ENCODE data around the gene PRKAG1. TPM values are rescaled to one million over a fixed set of nuclear protein-coding genes. Genes with fewer than 3 reads are reported as not detected.

The PRKAG1 gene
- total and polyA plus RNA-seq, 9 donors: 53.8 to 72.0 (median 60.3) TPM

DNA sequence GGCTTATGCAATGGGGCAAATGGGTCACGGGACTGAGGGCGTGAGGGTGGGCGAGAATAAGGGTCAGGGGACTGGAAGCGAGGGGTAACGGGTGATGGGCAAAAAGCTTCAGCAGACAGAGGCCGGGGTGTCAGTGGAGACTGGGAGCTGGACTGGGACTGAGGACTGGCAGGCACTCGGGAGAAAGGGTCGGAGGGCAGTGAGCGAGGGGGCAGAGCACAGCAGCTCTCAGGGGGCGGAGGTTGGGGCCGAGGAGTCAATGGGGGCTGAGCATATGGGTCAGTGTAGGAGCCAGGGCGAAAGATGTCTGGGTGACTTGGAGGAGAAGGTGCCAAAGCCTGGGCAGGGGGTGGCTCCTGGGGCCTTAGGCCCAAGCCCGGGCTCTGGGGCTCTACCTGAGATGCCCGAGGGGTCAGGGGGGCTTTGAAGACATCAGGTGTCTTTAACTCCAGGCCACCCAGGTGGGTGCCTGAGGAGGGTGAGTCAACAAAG, 21.8 kb upstream of the PRKAG1 start:
- 92% methylated on average over 14 of the region's 14 CpGs for WGBS (ENCODE audit: insufficient coverage)
- H3K4me1 ChIP-seq (ENCODE audit: control insufficient read depth, insufficient read depth, low read length): no peaks in the 10 kb centered on the region

DNA sequence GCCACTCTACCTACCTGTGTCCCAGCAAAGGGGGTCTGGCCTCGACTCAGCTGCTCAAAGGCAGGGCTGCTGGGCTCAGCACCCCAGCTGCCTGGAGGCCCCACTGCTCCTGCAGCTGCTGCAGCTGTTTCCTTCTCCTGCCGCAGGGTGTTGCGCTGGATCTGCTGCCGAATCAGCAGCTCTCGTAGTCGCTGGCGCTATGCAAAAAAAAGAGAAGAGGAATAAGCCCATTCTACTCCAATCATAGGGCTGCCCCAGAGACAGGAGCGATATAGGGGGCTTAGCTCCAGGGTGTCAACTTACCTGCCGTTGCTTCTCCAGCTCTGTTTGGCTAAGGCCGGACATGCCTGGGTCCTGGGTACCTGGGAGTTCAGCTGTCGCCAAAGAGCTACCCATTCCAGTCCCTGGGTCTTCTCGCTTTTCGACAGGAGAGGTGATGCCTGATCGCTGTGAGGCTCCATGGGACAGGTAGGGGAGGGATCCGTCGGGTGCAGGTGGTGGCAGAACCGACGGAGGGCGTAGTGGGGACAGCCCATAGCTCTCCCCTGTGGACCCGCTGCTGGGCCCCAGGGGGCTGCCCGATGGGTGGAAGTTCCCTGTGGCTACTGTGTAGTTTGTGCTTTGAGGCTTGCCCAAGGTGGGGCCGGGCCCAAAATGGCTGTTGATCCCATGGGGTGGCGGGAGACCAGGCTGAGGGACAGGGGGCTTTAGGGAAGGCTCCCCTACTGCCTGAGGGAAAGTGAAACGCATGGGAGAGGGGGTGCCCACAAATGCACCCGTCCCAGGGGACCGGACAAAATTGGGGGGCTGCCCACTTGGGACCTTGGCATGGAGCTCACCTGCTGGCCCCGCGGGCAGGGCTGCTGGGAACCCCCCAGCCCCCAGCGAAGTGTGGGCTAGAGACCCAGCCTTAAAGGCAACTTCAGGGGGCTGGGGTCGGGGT, 21.1 kb upstream of the PRKAG1 start:
- Histone ChIP-seq H3K36me3 (ENCODE audit: control insufficient read depth, insufficient read depth, low read length) (peaks cover 89% of the 10 kb centered on the region), H3K9me3 (replicated peaks; ENCODE audit: control insufficient read depth, low read depth, low read length) (no peaks in the 10 kb centered on the region), H3K4me1 (ENCODE audit: control insufficient read depth, insufficient read depth, low read length) (no peaks in the 10 kb centered on the region), H3K27me3 (ENCODE audit: control insufficient read depth, insufficient read depth, low read length) (no peaks in the 10 kb centered on the region), H3K4me3 (ENCODE audit: low read length) (no peak overlapping the region), H3K27ac (ENCODE audit: low read length) (no peak overlapping the region)
- no peak for DNase-seq
- WGBS (ENCODE audit: insufficient coverage): 91% methylated on average over 20 of the region's 30 CpGs

More for the DNA sequence above, 21.8 kb upstream of the PRKAG1 start:
- Histone ChIP-seq H3K36me3 (ENCODE audit: control insufficient read depth, insufficient read depth, low read length) (peaks cover 89% of the 10 kb centered on the region), H3K4me3 (ENCODE audit: low read length) (no peak overlapping the region), H3K27ac (ENCODE audit: low read length) (no peak overlapping the region), H3K9me3 (replicated peaks; ENCODE audit: control insufficient read depth, low read depth, low read length) (no peaks in the 10 kb centered on the region), H3K27me3 (ENCODE audit: control insufficient read depth, insufficient read depth, low read length) (no peaks in the 10 kb centered on the region)
- DNase-seq: no peak

DNA sequence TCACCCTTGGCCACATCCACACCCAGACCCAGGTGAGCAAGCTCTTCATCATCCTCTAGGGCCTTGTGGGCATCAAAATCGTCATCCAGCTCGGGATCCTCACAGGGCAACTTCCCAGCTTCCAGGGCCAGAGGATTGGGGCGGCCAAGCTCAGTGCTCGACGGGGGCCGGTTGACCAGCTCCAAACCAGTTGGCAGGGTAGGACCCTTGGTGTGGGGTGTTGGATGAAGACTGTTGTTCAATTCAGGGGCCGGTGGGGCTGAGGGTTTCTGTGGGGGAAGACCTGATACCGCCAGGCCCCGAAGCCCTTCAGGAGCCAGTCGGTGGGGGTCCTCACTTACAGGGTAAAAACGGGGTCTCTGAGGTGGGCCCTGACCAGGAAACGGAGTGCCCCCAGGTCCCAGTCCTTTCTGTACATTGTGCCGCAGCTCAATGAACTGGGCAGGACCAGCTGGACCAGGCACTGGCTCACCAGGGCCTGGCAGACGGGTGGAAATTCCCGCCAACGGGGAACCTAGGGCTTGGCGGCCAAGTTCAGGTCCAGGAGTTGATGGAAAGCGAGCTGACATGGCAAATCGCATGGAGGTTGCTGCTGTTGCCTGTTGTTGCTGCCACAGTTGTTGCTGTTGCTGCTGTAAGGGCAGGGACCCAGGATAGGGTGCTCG, 19.8 kb upstream of the PRKAG1 start:
- Histone ChIP-seq H3K9me3 (replicated peaks; ENCODE audit: control insufficient read depth, low read depth, low read length) (no peaks in the 10 kb centered on the region), H3K27me3 (ENCODE audit: control insufficient read depth, insufficient read depth, low read length) (no peaks in the 10 kb centered on the region), H3K4me1 (ENCODE audit: control insufficient read depth, insufficient read depth, low read length) (peaks cover 10% of the 10 kb centered on the region), H3K36me3 (ENCODE audit: control insufficient read depth, insufficient read depth, low read length) (peaks cover 89% of the 10 kb centered on the region), H3K27ac (ENCODE audit: low read length) (no peak overlapping the region), H3K4me3 (ENCODE audit: low read length) (no peak overlapping the region)
- WGBS (ENCODE audit: insufficient coverage): 91% methylated on average over 20 of the region's 20 CpGs
- no peak for DNase-seq

DNA sequence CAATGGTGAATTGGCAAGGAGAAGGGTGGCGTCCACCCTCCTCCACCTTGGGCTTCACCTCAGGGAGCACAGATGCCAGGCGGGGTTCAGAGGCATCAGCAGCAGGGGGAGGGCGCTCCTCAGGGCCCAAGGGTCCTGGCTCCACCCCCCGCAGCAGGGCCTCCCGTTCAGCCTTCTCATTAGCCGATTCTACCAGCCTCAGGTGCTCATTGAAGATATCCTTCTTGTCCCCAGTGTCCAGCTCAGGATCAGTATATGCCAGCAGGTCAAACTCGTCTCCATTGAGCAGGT, 19.3 kb upstream of the PRKAG1 start:
- DNase-seq: no peak
- H3K36me3 ChIP-seq (ENCODE audit: control insufficient read depth, insufficient read depth, low read length): peaks cover 89% of the 10 kb centered on the region
- no peaks in the 10 kb centered on the region for H3K27me3 ChIP-seq (ENCODE audit: control insufficient read depth, insufficient read depth, low read length)
- H3K4me3 ChIP-seq (ENCODE audit: low read length): no peak overlapping the region
- peaks cover 16% of the 10 kb centered on the region for H3K4me1 ChIP-seq (ENCODE audit: control insufficient read depth, insufficient read depth, low read length)
- no peaks in the 10 kb centered on the region for H3K9me3 ChIP-seq (replicated peaks; ENCODE audit: control insufficient read depth, low read depth, low read length)
- 91% methylated on average over 5 of the region's 7 CpGs for WGBS (ENCODE audit: insufficient coverage)
- H3K27ac ChIP-seq (ENCODE audit: low read length): no peak overlapping the region

DNA sequence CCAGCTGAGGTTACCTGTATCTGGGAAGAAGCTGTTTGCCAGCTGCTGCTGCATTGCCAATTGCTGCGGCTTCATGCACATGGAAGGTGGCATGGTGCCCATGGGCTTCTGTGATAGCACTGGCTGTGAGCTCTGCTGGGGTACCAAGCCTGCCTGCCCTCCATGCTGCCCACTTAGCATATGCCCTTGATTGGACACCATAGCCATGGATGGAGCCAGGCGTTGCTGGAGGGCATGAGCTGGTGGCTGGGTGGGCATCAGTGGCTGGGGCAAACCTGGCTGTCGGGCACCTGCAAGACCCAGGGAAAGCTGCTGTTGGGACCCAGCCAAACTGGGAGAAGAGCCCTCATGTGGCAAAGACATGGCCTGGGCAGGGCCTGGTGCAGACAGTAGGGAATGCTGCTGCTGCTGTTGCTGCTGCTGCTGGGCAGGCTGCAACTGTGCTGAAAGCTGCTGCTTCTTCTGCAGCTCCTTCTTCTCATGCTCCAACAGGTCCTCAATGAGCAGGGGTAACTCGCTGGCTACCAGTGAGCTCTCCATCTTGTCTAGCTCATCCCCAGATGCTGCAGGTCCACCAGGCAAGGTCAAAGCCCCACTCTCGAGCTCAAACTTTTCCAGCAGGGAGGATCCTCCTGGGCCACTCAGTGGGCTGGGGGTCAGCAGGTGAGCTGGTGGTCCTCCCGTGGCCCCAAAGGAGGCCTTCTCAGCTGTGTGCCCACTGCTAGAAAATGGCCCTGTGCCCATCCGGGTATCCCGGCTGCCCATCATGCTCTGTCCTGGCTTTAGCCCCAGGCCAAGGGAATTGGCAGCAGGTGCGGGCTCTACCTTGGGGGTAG, 18.8 kb upstream of the PRKAG1 start:
- Histone ChIP-seq H3K36me3 (ENCODE audit: control insufficient read depth, insufficient read depth, low read length) (peaks cover 89% of the 10 kb centered on the region), H3K4me1 (ENCODE audit: control insufficient read depth, insufficient read depth, low read length) (peaks cover 21% of the 10 kb centered on the region), H3K4me3 (ENCODE audit: low read length) (no peak overlapping the region), H3K9me3 (replicated peaks; ENCODE audit: control insufficient read depth, low read depth, low read length) (no peaks in the 10 kb centered on the region), H3K27me3 (ENCODE audit: control insufficient read depth, insufficient read depth, low read length) (no peaks in the 10 kb centered on the region), H3K27ac (ENCODE audit: low read length) (no peak overlapping the region)
- 93% methylated on average over 8 of the region's 9 CpGs for WGBS (ENCODE audit: insufficient coverage)
- no peak for DNase-seq

DNA sequence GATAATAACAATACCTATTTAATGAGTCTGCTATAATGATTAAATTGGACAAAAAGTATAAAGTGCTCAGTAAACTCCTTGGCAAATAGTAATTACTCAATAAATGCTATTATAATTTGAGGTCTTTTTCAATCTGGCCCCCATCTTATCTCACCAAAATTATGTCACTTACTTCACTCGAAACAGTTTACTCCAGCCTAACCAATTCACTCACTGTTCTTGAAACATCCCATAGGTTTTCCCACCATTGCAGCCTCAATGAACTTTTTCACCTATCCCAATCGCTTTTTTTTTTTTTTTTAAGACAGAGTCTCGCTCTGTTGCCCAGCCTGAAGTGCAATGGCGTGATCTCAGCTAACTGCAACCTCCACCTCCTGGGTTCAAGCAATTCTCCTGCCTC, 17.5 kb upstream of the PRKAG1 start:
- Histone ChIP-seq H3K4me1 (ENCODE audit: control insufficient read depth, insufficient read depth, low read length) (peaks cover 32% of the 10 kb centered on the region), H3K27ac (ENCODE audit: low read length) (no peak overlapping the region), H3K9me3 (replicated peaks; ENCODE audit: control insufficient read depth, low read depth, low read length) (no peaks in the 10 kb centered on the region), H3K36me3 (ENCODE audit: control insufficient read depth, insufficient read depth, low read length) (peaks cover 89% of the 10 kb centered on the region), H3K27me3 (ENCODE audit: control insufficient read depth, insufficient read depth, low read length) (no peaks in the 10 kb centered on the region), H3K4me3 (ENCODE audit: low read length) (no peak overlapping the region)
- 100% methylated on average over 1 of the region's 4 CpGs for WGBS (ENCODE audit: insufficient coverage)
- DNase-seq: no peak

DNA sequence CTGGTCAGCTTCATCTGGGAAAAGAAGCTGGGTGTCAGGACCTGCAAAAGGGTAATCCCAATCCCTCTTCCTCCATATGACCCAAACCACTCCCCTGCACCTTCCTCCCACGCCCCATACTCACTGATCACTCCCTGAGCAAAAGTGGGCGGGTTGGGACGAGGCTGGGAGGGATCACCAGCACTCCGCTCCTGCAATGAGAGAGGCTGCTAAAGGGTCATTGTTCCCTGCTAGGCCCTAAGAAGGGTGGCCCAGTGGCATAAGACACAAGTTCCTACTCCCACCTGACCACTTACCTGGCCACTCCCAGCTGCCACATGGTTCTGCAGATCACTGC, 15.7 kb upstream of the PRKAG1 start:
- WGBS (ENCODE audit: insufficient coverage): no CpG with 5 or more reads among the region's 4 CpGs
- DNase-seq: no peak
- peaks cover 87% of the 10 kb centered on the region for H3K36me3 ChIP-seq (ENCODE audit: control insufficient read depth, insufficient read depth, low read length)
- no peak overlapping the region for H3K4me3 ChIP-seq (ENCODE audit: low read length)
- H3K4me1 ChIP-seq (ENCODE audit: control insufficient read depth, insufficient read depth, low read length): peaks cover 32% of the 10 kb centered on the region
- H3K9me3 ChIP-seq (replicated peaks; ENCODE audit: control insufficient read depth, low read depth, low read length): no peaks in the 10 kb centered on the region
- no peaks in the 10 kb centered on the region for H3K27me3 ChIP-seq (ENCODE audit: control insufficient read depth, insufficient read depth, low read length)
- H3K27ac ChIP-seq (ENCODE audit: low read length): no peak overlapping the region

DNA sequence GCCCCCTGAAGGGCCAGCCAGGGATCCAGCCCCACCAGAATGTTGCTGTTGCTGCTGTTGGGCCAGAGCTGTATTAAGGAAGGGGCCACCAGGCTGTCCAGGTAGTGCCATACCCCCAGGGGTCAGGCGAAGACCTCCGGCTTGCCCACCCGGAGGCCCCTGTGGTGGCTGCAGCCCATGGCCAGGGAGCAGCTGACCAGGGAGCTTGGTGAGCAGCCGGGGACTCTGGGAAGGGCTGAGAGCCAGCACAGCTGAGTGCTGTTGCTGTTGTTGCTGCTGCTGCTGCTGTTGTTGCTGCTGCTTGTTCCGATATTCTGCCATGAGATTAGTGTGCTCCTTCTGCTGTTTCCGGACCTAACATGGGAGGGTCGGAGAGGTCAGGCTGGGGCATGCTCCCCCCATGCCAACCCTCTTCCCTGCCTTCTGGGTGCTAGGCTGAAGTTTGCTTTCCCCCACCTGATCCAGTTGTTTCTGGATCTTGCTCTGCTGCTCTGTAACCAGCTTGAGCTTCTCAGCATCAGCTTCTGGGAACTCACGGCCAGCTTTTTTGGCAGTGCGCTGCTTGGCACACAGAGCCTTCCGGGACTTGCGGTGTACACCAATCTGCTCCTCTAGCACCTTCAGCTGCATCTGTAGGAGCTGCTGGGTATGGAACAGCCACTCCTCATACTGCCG, 15.2 kb upstream of the PRKAG1 start:
- H3K4me3 ChIP-seq (ENCODE audit: low read length): no peak overlapping the region
- H3K27me3 ChIP-seq (ENCODE audit: control insufficient read depth, insufficient read depth, low read length): no peaks in the 10 kb centered on the region
- H3K27ac ChIP-seq (ENCODE audit: low read length): no peak overlapping the region
- peaks cover 32% of the 10 kb centered on the region for H3K4me1 ChIP-seq (ENCODE audit: control insufficient read depth, insufficient read depth, low read length)
- DNase-seq: no peak
- no peaks in the 10 kb centered on the region for H3K9me3 ChIP-seq (replicated peaks; ENCODE audit: control insufficient read depth, low read depth, low read length)
- peaks cover 87% of the 10 kb centered on the region for H3K36me3 ChIP-seq (ENCODE audit: control insufficient read depth, insufficient read depth, low read length)
- 72% methylated on average over 11 of the region's 12 CpGs for WGBS (ENCODE audit: insufficient coverage)

DNA sequence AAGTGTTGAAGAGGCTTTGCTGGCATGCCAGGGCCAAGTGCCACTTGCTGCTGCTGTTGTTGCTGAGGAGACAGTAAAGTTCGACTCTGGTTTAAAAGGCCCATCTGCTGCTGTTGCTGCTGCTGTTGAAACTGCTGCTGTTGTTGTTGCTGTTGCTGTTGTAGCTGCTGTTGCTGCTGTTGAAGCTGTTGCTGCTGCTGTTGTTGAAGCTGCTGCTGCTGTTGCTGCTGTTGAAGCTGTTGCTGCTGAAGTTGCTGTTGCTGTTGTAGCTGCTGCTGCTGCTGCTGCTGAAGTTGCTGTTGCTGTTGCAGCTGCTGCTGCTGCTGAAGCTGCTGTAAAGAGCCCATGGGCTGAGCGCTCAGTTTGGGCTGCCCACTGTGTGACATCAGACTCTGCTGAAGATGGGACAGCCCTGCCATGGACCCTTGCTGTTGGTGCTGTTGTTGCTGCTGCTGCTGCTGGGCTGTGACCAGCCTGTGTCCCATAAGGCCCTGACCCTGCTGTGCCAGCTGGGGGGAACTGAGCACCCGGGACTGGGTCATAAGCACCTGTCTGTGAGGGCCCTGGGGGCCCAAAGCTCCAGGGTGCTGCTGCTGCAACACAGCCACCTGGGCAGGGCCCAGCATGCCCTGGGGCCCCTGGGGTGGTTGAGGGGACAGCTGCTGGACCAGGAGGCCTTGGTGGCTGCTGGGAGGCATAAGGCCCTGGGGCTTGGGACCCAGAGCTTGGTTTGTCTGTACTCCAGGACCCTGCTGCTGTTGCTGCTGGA, 14.3 kb upstream of the PRKAG1 start:
- Histone ChIP-seq H3K9me3 (replicated peaks; ENCODE audit: control insufficient read depth, low read depth, low read length) (no peaks in the 10 kb centered on the region), H3K4me1 (ENCODE audit: control insufficient read depth, insufficient read depth, low read length) (peaks cover 32% of the 10 kb centered on the region), H3K27me3 (ENCODE audit: control insufficient read depth, insufficient read depth, low read length) (no peaks in the 10 kb centered on the region), H3K27ac (ENCODE audit: low read length) (peak overlapping the region; percentile 62), H3K36me3 (ENCODE audit: control insufficient read depth, insufficient read depth, low read length) (peaks cover 87% of the 10 kb centered on the region), H3K4me3 (ENCODE audit: low read length) (no peak overlapping the region)
- DNase-seq: no peak
- WGBS (ENCODE audit: insufficient coverage): 68% methylated on average over 3 of the region's 3 CpGs
